Measurements from ENCODE around the gene PTPRT.

The PTPRT gene

GRCh38 chr20:42352096-42352495 lies 837.6 kb downstream of the PTPRT start:
- Mint-ChIP-seq H3K27me3 (peaks cover 2% of the 10 kb centered on the region), H3K27ac (no peak overlapping the region), H3K36me3 (no peaks in the 10 kb centered on the region), H3K4me3 (no peak overlapping the region), H3K9me3 (peaks cover 3% of the 10 kb centered on the region), H3K4me1 (no peaks in the 10 kb centered on the region)
- DNase-seq (ENCODE audit: low spot score in 2 of 2) (no peak), ATAC-seq (ENCODE audit: low read depth) (no peak)

- H3K36me3 Mint-ChIP-seq = no peaks in the 10 kb centered on the region
- no peaks in the 10 kb centered on the region for H3K27me3 Mint-ChIP-seq
These were observed 839.2 kb downstream of the PTPRT start for GRCh38 chr20:42350521-42350920.

GRCh38 chr20:42346189-42347170 lies 843.2 kb downstream of the PTPRT start:
- H3K36me3 Mint-ChIP-seq = no peaks in the 10 kb centered on the region

More at GRCh38 chr20:42350521-42350920, 839.2 kb downstream of the PTPRT start:
- Mint-ChIP-seq H3K4me3 (no peak overlapping the region), H3K4me1 (no peaks in the 10 kb centered on the region), H3K27ac (no peak overlapping the region), H3K9me3 (no peaks in the 10 kb centered on the region)
- DNase-seq (ENCODE audit: low spot score in 2 of 2) = no peak
- ATAC-seq (ENCODE audit: low read depth) = no peak

GRCh38 chr20:42341654-42342053 lies 848.1 kb downstream of the PTPRT start:
- no peak overlapping the region for H3K4me3 Mint-ChIP-seq
- H3K36me3 Mint-ChIP-seq = no peaks in the 10 kb centered on the region
- DNase-seq (ENCODE audit: low spot score in 2 of 2) (no peak), ATAC-seq (ENCODE audit: low read depth) (no peak)
- no peaks in the 10 kb centered on the region for H3K4me1 Mint-ChIP-seq
- H3K9me3 Mint-ChIP-seq = peaks cover 3% of the 10 kb centered on the region
- no peak overlapping the region for H3K27ac Mint-ChIP-seq
- no peaks in the 10 kb centered on the region for H3K27me3 Mint-ChIP-seq

More at GRCh38 chr20:42346189-42347170, 843.2 kb downstream of the PTPRT start:
- Mint-ChIP-seq H3K4me1 (no peaks in the 10 kb centered on the region), H3K9me3 (peaks cover 2% of the 10 kb centered on the region), H3K27ac (no peak overlapping the region), H3K27me3 (no peaks in the 10 kb centered on the region), H3K4me3 (no peak overlapping the region)
- DNase-seq (ENCODE audit: low spot score in 2 of 2) (no peak), ATAC-seq (ENCODE audit: low read depth) (no peak)

GRCh38 chr20:42340368-42340767 lies 849.3 kb downstream of the PTPRT start:
- DNase-seq (ENCODE audit: low spot score in 2 of 2) (no peak), ATAC-seq (ENCODE audit: low read depth) (no peak)
- Mint-ChIP-seq H3K4me3 (no peak overlapping the region), H3K27me3 (no peaks in the 10 kb centered on the region), H3K9me3 (peaks cover 3% of the 10 kb centered on the region), H3K4me1 (no peaks in the 10 kb centered on the region), H3K27ac (no peak overlapping the region), H3K36me3 (no peaks in the 10 kb centered on the region)

GRCh38 chr20:42338294-42339201 lies 851.2 kb downstream of the PTPRT start:
- peaks cover 7% of the 10 kb centered on the region for H3K9me3 Mint-ChIP-seq
- H3K4me1 Mint-ChIP-seq = no peaks in the 10 kb centered on the region
- ATAC-seq (ENCODE audit: low read depth) = no peak
- no peaks in the 10 kb centered on the region for H3K36me3 Mint-ChIP-seq
- no peak for DNase-seq (ENCODE audit: low spot score in 2 of 2)
- no peaks in the 10 kb centered on the region for H3K27me3 Mint-ChIP-seq
- H3K27ac Mint-ChIP-seq = no peak overlapping the region
- no peak overlapping the region for H3K4me3 Mint-ChIP-seq

GRCh38 chr20:42336576-42336975 lies 853.1 kb downstream of the PTPRT start:
- H3K36me3 Mint-ChIP-seq = no peaks in the 10 kb centered on the region
- H3K27ac Mint-ChIP-seq = no peak overlapping the region
- no peaks in the 10 kb centered on the region for H3K27me3 Mint-ChIP-seq
- H3K9me3 Mint-ChIP-seq = peaks cover 6% of the 10 kb centered on the region
- H3K4me1 Mint-ChIP-seq = no peaks in the 10 kb centered on the region
- DNase-seq (ENCODE audit: low spot score in 2 of 2) (no peak), ATAC-seq (ENCODE audit: low read depth) (no peak)
- no peak overlapping the region for H3K4me3 Mint-ChIP-seq

- no peak overlapping the region for H3K4me3 Mint-ChIP-seq
- H3K36me3 Mint-ChIP-seq = no peaks in the 10 kb centered on the region
- H3K27me3 Mint-ChIP-seq = no peaks in the 10 kb centered on the region
- peaks cover 3% of the 10 kb centered on the region for H3K9me3 Mint-ChIP-seq
- ATAC-seq (ENCODE audit: low read depth) (no peak), DNase-seq (ENCODE audit: low spot score in 2 of 2) (no peak)
- H3K4me1 Mint-ChIP-seq = no peaks in the 10 kb centered on the region
- H3K27ac Mint-ChIP-seq = no peak overlapping the region
These were observed 870.3 kb downstream of the PTPRT start for GRCh38 chr20:42319252-42320013.

- ATAC-seq (ENCODE audit: low read depth) = no peak
- H3K4me1 Mint-ChIP-seq = no peaks in the 10 kb centered on the region
These were observed 876.0 kb downstream of the PTPRT start for GRCh38 chr20:42313704-42314103.

GRCh38 chr20:42309050-42309449 lies 880.7 kb downstream of the PTPRT start:
- no peaks in the 10 kb centered on the region for H3K36me3 Mint-ChIP-seq
- no peak overlapping the region for H3K27ac Mint-ChIP-seq
- H3K9me3 Mint-ChIP-seq = peaks cover 5% of the 10 kb centered on the region
- H3K4me3 Mint-ChIP-seq = no peak overlapping the region
- no peaks in the 10 kb centered on the region for H3K4me1 Mint-ChIP-seq
- ATAC-seq (ENCODE audit: low read depth) (no peak), DNase-seq (ENCODE audit: low spot score in 2 of 2) (no peak)
- H3K27me3 Mint-ChIP-seq = no peaks in the 10 kb centered on the region

More at GRCh38 chr20:42313704-42314103, 876.0 kb downstream of the PTPRT start:
- no peaks in the 10 kb centered on the region for H3K36me3 Mint-ChIP-seq
- H3K27me3 Mint-ChIP-seq = no peaks in the 10 kb centered on the region
- no peak overlapping the region for H3K4me3 Mint-ChIP-seq
- no peak for DNase-seq (ENCODE audit: low spot score in 2 of 2)
- no peak overlapping the region for H3K27ac Mint-ChIP-seq
- H3K9me3 Mint-ChIP-seq = peaks cover 5% of the 10 kb centered on the region

- no peak overlapping the region for H3K27ac Mint-ChIP-seq
- no peak overlapping the region for H3K4me3 Mint-ChIP-seq
- H3K9me3 Mint-ChIP-seq = peaks cover 6% of the 10 kb centered on the region
- ATAC-seq (ENCODE audit: low read depth) = no peak
- no peak for DNase-seq (ENCODE audit: low spot score in 2 of 2)
- no peaks in the 10 kb centered on the region for H3K36me3 Mint-ChIP-seq
- H3K27me3 Mint-ChIP-seq = no peaks in the 10 kb centered on the region
- no peaks in the 10 kb centered on the region for H3K4me1 Mint-ChIP-seq
These were observed 881.5 kb downstream of the PTPRT start for GRCh38 chr20:42308171-42308570.

- Mint-ChIP-seq H3K4me3 (no peak overlapping the region), H3K36me3 (no peaks in the 10 kb centered on the region), H3K27ac (no peak overlapping the region), H3K9me3 (peaks cover 2% of the 10 kb centered on the region), H3K4me1 (no peaks in the 10 kb centered on the region), H3K27me3 (no peaks in the 10 kb centered on the region)
- DNase-seq (ENCODE audit: low spot score in 2 of 2) (no peak), ATAC-seq (ENCODE audit: low read depth) (no peak)
These were observed 894.1 kb downstream of the PTPRT start for GRCh38 chr20:42295592-42295991.

- Mint-ChIP-seq H3K27me3 (no peaks in the 10 kb centered on the region), H3K4me1 (no peaks in the 10 kb centered on the region), H3K4me3 (no peak overlapping the region), H3K9me3 (peaks cover 3% of the 10 kb centered on the region), H3K27ac (no peak overlapping the region), H3K36me3 (no peaks in the 10 kb centered on the region)
- DNase-seq (ENCODE audit: low spot score in 2 of 2) = no peak
- no peak for ATAC-seq (ENCODE audit: low read depth)
These were observed 894.7 kb downstream of the PTPRT start for GRCh38 chr20:42294976-42295375.
